GM12874 (cell line): ENCODE results near the gene PDK4.

Source experiments
- TF ChIP-seq, protein P1 (sequence below): IDR thresholded peaks from 2 replicates; pipeline ENCODE4 v1.5.1; 2011; ENCODE audit warnings: low read depth, mild to moderate bottlenecking, control low read depth, low read length, moderate library complexity; ENCODE audit not compliant: insufficient read depth

Gene PDK4

DNA sequence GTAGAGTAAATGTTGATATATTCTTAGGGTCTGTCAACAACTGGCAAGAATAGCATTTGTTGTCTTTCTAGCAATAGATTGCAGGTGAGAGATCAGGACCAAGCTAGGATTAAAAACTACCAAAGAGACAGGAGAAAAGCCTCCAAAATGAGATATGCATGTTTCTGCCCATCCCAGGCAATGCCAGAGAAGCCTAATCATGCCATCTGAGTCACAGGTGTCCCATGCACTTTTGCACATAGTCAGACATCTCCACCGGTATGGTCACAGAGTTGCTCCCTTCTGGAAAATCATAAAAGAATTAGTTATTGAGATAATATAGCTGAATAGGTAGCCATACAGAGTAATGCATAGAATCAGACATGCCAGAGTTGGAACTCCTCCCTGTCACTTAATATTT, 50.6 kb downstream of the PDK4 start:
- TF ChIP-seq, protein P1, sequence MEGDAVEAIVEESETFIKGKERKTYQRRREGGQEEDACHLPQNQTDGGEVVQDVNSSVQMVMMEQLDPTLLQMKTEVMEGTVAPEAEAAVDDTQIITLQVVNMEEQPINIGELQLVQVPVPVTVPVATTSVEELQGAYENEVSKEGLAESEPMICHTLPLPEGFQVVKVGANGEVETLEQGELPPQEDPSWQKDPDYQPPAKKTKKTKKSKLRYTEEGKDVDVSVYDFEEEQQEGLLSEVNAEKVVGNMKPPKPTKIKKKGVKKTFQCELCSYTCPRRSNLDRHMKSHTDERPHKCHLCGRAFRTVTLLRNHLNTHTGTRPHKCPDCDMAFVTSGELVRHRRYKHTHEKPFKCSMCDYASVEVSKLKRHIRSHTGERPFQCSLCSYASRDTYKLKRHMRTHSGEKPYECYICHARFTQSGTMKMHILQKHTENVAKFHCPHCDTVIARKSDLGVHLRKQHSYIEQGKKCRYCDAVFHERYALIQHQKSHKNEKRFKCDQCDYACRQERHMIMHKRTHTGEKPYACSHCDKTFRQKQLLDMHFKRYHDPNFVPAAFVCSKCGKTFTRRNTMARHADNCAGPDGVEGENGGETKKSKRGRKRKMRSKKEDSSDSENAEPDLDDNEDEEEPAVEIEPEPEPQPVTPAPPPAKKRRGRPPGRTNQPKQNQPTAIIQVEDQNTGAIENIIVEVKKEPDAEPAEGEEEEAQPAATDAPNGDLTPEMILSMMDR: no peak

GRCh38 chr7:95545007-95545615, 51.2 kb downstream of the PDK4 start:
- TF ChIP-seq, protein P1: peak; percentile 35; the same call in 1 of the 2 replicates

GRCh38 chr7:95544171-95544570, 52.1 kb downstream of the PDK4 start:
- TF ChIP-seq, protein P1: no peak

DNA sequence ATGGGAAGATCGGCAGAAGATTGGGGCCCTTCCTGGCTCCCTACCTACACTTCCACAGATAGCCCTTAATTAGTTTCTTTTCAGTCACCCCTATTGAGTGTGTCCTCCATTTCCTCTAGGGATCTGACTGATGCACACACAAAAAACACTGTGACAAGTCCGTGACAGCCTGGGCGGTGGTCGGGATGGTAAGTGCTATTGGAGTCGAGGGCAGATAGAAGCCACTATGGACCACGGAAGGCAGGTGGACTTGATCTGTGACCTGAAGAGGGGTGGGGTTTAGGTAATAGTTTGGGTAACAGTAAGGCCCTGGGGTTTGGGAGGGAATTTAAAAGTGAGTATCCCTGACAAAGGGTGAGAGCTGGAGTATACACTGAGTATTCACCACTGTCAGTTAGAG, 53.0 kb downstream of the PDK4 start:
- TF ChIP-seq, protein P1: no peak

GRCh38 chr7:95540366-95540765, 56.0 kb downstream of the PDK4 start:
- TF ChIP-seq, protein P1: no peak

DNA sequence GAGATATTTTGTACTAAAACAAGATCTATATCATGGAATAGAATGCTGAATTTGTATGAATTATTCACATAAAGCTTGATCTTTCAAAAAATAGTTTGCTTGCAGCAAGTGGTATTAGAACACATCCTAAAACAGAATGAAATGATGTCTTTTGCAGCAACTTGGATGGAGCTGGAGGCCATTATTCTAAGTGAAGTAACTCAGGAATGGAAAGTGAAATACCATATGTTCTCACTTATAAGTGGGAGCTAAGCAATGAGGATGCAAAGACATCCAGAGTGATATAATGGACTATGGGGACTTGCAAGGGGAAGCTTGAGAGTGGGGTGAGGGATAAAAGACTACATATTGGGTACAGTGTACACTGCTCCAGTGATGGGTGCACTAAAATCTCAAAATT, 56.9 kb downstream of the PDK4 start:
- TF ChIP-seq, protein P1: no peak

DNA sequence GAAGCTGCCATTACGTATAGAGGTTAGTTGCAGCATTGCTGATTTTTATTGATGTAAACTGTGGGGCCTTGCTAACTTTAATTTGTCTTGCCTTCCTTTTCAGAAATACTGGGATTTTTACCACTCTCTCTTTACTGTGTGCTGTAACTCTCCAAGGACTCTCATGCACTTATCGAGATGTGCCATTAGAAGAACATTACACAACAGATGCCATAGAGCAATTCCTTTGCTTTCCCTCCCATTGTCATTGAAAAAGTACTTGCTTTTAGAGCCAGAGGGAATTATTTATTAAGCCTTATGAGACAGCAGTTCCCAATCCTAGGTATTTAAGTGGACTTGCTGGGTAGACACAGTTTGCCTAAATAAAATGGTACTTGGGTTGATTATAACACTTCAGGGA, 58.8 kb downstream of the PDK4 start:
- TF ChIP-seq, protein P1: no peak
